Measurements from ENCODE around the gene TACR1. TPM values are rescaled to one million over a fixed set of nuclear protein-coding genes. Genes with fewer than 3 reads are reported as not detected.

The TACR1 gene
- total RNA-seq, 1 experiment from 2014 or later: not detected

DNA sequence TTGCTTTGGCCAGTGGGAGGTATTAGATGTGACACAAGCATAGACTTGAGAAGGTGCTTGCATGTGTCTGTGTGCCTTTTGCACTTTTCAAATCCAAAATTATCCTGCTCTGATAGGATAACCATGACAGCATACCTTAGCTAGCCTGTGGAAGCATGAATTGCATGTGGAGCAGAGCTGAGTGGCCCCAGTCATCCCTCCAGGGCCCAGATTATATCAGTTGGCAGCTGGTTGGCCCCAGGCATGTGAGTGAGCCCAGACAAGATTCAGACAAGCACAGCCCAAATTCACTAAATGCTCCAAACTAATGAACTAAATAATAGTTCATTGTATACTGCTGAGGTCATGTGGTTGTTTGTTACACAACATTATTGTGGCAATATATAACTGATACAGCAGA is 18.8 kb downstream of the TACR1 start:
- ChIA-PET POLR2A (ENCODE audit: unreplicated experiment) (no interaction called here), CTCF (no interaction called here)
- no peak overlapping the region for H3K4me2 ChIP-seq (ENCODE audit: low read length)
- no peak overlapping the region for H3K9ac ChIP-seq (ENCODE audit: low read length)
- DNase-seq (no peak), ATAC-seq (no peak)
- H3F3A ChIP-seq (ENCODE audit: low read length, unreplicated experiment): no peaks in the 10 kb centered on the region
- H3K4me1 ChIP-seq (ENCODE audit: insufficient read depth, low read length): peaks cover 13% of the 10 kb centered on the region
- no peaks in the 10 kb centered on the region for H3K9me3 ChIP-seq (ENCODE audit: low read length)
- no peak overlapping the region for H2AFZ ChIP-seq (ENCODE audit: low read length)
- BruUV-seq (replicated peaks): no TSS peak
- TF ChIP-seq EZH2phosphoT487 (IDR thresholded peaks at IDR 0.05; ENCODE audit: borderline replicate concordance, low read length) (no peak), EZH2 (IDR thresholded peaks at IDR 0.05; ENCODE audit: low read length, unreplicated experiment) (no peak)
- TF ChIP-seq, protein P1, sequence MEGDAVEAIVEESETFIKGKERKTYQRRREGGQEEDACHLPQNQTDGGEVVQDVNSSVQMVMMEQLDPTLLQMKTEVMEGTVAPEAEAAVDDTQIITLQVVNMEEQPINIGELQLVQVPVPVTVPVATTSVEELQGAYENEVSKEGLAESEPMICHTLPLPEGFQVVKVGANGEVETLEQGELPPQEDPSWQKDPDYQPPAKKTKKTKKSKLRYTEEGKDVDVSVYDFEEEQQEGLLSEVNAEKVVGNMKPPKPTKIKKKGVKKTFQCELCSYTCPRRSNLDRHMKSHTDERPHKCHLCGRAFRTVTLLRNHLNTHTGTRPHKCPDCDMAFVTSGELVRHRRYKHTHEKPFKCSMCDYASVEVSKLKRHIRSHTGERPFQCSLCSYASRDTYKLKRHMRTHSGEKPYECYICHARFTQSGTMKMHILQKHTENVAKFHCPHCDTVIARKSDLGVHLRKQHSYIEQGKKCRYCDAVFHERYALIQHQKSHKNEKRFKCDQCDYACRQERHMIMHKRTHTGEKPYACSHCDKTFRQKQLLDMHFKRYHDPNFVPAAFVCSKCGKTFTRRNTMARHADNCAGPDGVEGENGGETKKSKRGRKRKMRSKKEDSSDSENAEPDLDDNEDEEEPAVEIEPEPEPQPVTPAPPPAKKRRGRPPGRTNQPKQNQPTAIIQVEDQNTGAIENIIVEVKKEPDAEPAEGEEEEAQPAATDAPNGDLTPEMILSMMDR (conservative IDR thresholded peaks at IDR 0.05; ENCODE audit: low read depth, low read length): no peak
- H3K4me3 ChIP-seq (ENCODE audit: low read length): no peak overlapping the region
- no peaks in the 10 kb centered on the region for H3K9me2 ChIP-seq (replicated peaks; ENCODE audit: low read length)
- no peaks in the 10 kb centered on the region for H3K27me3 ChIP-seq (ENCODE audit: low read length)
- H3K27ac ChIP-seq (ENCODE audit: low read length): no peak overlapping the region
- H4K20me1 ChIP-seq (ENCODE audit: low read length): no peaks in the 10 kb centered on the region
- H3K79me2 ChIP-seq (ENCODE audit: low read length): no peaks in the 10 kb centered on the region
- intact Hi-C loops (cut with micrococcal nuclease): no loop called here
- no peaks in the 10 kb centered on the region for H3K36me3 ChIP-seq (ENCODE audit: low read depth, low read length)

DNA sequence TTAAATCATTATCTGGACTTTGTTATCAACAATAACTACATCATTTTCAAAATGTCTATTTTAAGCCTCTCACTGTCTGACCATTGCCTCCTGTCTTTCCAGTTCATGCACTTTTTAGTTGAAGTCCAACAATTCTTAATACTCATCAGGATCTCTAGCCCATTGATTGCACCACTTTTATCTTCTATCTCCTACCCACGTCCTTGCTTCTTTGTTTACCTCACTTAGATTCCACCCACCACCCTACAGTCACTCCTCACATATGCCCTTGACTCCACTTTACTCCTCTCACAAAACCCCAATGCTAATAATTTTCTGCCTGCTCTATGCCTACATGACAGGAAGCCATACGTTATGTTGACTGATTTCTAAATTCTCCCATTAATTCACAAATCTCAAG is 21.9 kb downstream of the TACR1 start:
- H3K27ac ChIP-seq (ENCODE audit: low read length): no peak overlapping the region
- intact Hi-C loops (cut with micrococcal nuclease): no loop called here
- no peak overlapping the region for H3K4me2 ChIP-seq (ENCODE audit: low read length)
- H3K9me2 ChIP-seq (replicated peaks; ENCODE audit: low read length): no peaks in the 10 kb centered on the region
- no peaks in the 10 kb centered on the region for H3K9me3 ChIP-seq (ENCODE audit: low read length)
- H3F3A ChIP-seq (ENCODE audit: low read length, unreplicated experiment): no peaks in the 10 kb centered on the region
- no peak for TF ChIP-seq EZH2 (IDR thresholded peaks at IDR 0.05; ENCODE audit: low read length, unreplicated experiment)
- TF ChIP-seq EZH2phosphoT487 (IDR thresholded peaks at IDR 0.05; ENCODE audit: borderline replicate concordance, low read length): no peak
- TF ChIP-seq, protein P1 (conservative IDR thresholded peaks at IDR 0.05; ENCODE audit: low read depth, low read length): no peak
- DNase-seq (no peak), ATAC-seq (no peak)
- H3K4me3 ChIP-seq (ENCODE audit: low read length): no peak overlapping the region
- CTCF ChIA-PET: no interaction called here
- peaks cover 4% of the 10 kb centered on the region for H3K4me1 ChIP-seq (ENCODE audit: insufficient read depth, low read length)
- H3K36me3 ChIP-seq (ENCODE audit: low read depth, low read length): no peaks in the 10 kb centered on the region
- no peaks in the 10 kb centered on the region for H3K27me3 ChIP-seq (ENCODE audit: low read length)
- no peaks in the 10 kb centered on the region for H3K79me2 ChIP-seq (ENCODE audit: low read length)
- no peak overlapping the region for H3K9ac ChIP-seq (ENCODE audit: low read length)
- no TSS peak for BruUV-seq (replicated peaks)
- POLR2A ChIA-PET (ENCODE audit: unreplicated experiment): no interaction called here
- H4K20me1 ChIP-seq (ENCODE audit: low read length): no peaks in the 10 kb centered on the region
- no peak overlapping the region for H2AFZ ChIP-seq (ENCODE audit: low read length)

DNA sequence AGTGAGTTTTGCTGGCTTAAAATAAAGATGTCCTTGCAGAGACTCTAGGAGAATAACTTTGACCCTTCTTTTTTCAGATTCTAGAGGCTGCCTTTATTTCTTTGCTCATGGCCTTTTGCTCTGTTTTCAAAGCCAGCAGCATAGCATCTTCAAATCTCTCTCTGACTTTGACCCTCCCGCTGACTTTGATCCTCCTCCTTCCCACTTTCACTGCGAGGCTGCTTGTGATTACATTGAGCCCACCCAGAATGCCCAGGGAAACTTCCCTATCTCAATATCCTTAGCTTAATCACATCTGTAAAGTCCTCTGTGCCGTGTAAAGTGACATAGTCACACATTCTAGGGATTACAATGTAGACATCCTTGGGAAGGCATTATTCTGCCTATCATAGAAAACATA is 23.9 kb downstream of the TACR1 start:
- H3K4me3 ChIP-seq (ENCODE audit: low read length): no peak overlapping the region
- H3K4me2 ChIP-seq (ENCODE audit: low read length): no peak overlapping the region
- intact Hi-C loops (cut with micrococcal nuclease): no loop called here
- no peaks in the 10 kb centered on the region for H3K4me1 ChIP-seq (ENCODE audit: insufficient read depth, low read length)
- CTCF ChIA-PET: no interaction called here
- DNase-seq (no peak), ATAC-seq (no peak)
- H3K9ac ChIP-seq (ENCODE audit: low read length): no peak overlapping the region
- no TSS peak for BruUV-seq (replicated peaks)
- TF ChIP-seq EZH2 (IDR thresholded peaks at IDR 0.05; ENCODE audit: low read length, unreplicated experiment): no peak
- TF ChIP-seq, protein P1 (conservative IDR thresholded peaks at IDR 0.05; ENCODE audit: low read depth, low read length): no peak
- TF ChIP-seq EZH2phosphoT487 (IDR thresholded peaks at IDR 0.05; ENCODE audit: borderline replicate concordance, low read length): no peak
- POLR2A ChIA-PET (ENCODE audit: unreplicated experiment): no interaction called here
- H3F3A ChIP-seq (ENCODE audit: low read length, unreplicated experiment): no peaks in the 10 kb centered on the region
- H2AFZ ChIP-seq (ENCODE audit: low read length): no peak overlapping the region
- no peaks in the 10 kb centered on the region for H3K9me2 ChIP-seq (replicated peaks; ENCODE audit: low read length)
- H3K27ac ChIP-seq (ENCODE audit: low read length): no peak overlapping the region
- no peaks in the 10 kb centered on the region for H3K9me3 ChIP-seq (ENCODE audit: low read length)
- H3K27me3 ChIP-seq (ENCODE audit: low read length): no peaks in the 10 kb centered on the region
- H4K20me1 ChIP-seq (ENCODE audit: low read length): no peaks in the 10 kb centered on the region
- no peaks in the 10 kb centered on the region for H3K36me3 ChIP-seq (ENCODE audit: low read depth, low read length)
- H3K79me2 ChIP-seq (ENCODE audit: low read length): no peaks in the 10 kb centered on the region
